ENCODE data around the gene BAIAP3. TPM values are rescaled to one million over a fixed set of nuclear protein-coding genes. Genes with fewer than 3 reads are reported as not detected.

Gene BAIAP3
- polyA plus RNA-seq, 3 donors from 2014 or later = 1.9 to 4.0 TPM; not detected in 1

- H3K36me3 Mint-ChIP-seq = no peaks in the 10 kb centered on the region
- H3K27ac Mint-ChIP-seq = no peak overlapping the region
- H3K9me3 Mint-ChIP-seq = no peaks in the 10 kb centered on the region
- H3K4me1 Mint-ChIP-seq = peaks cover 0 to under 1% of the 10 kb centered on the region in 2 donors
- DNase-seq = no peak
- H3K27me3 Mint-ChIP-seq (ENCODE audit: low read depth in 3 of 3) = peaks cover under 1 to 2% (median 2%) of the 10 kb centered on the region in 3 donors
- H3K4me3 Mint-ChIP-seq = no peak overlapping the region
These were observed 37.9 kb downstream of the BAIAP3 start for GRCh38 chr16:1371054-1371978.

DNA sequence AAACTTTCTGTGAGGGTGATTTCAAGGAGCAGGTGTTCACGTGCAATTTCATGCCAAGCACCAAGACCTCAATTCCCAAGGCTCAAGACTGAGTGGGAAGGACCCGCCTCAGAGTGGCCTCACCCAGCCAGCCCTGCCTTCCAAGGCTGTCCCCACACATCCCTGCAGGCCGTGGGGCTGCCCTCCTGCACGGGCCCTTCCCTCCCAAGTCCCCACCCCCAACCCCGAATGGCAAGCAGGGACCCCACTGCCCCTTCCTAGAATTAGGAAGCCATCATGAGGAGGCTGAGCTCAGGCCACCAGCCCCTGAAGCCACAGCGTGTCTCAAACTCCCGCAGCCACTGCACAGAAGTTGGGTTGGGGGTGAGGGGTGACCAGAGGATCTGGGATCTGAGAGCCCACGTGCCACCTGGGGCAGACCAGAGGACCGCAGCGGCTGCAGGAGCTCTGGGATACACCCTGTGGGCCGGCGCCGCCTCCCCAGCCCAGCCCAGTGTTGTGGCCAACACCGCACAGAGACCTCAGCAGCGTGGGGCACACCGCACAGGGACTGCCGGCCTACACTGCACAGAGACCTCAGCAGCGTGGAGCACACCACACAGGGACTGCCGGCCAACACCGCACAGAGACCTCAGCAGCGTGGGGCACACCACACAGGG, 39.0 kb downstream of the BAIAP3 start:
- Mint-ChIP-seq H3K27me3 (ENCODE audit: low read depth in 3 of 3) (peaks cover 2 to 4% (median 2%) of the 10 kb centered on the region in 3 donors), H3K36me3 (no peaks in the 10 kb centered on the region), H3K4me1 (peaks cover 0 to 3% of the 10 kb centered on the region in 2 donors), H3K4me3 (no peak overlapping the region), H3K27ac (no peak overlapping the region), H3K9me3 (no peaks in the 10 kb centered on the region)
- DNase-seq = no peak

- H3K27ac Mint-ChIP-seq = no peak overlapping the region
These were observed 41.2 kb downstream of the BAIAP3 start for GRCh38 chr16:1374418-1375297.

GRCh38 chr16:1375298-1375640, 41.8 kb downstream of the BAIAP3 start:
- Mint-ChIP-seq H3K27ac (no peak overlapping the region), H3K36me3 (no peaks in the 10 kb centered on the region), H3K4me3 (no peak overlapping the region), H3K27me3 (ENCODE audit: low read depth in 3 of 3) (peaks cover 2 to 10% (median 8%) of the 10 kb centered on the region in 3 donors), H3K4me1 (peaks cover 14 to 21% of the 10 kb centered on the region in 2 donors), H3K9me3 (peaks cover 0 to 2% (median 0%) of the 10 kb centered on the region in 6 donors)
- no peak for DNase-seq

More at GRCh38 chr16:1374418-1375297, 41.2 kb downstream of the BAIAP3 start:
- peaks cover 9 to 17% of the 10 kb centered on the region in 2 donors for H3K4me1 Mint-ChIP-seq
- no peak for DNase-seq
- H3K27me3 Mint-ChIP-seq (ENCODE audit: low read depth in 3 of 3) = peaks cover 1 to 8% (median 4%) of the 10 kb centered on the region in 3 donors
- H3K36me3 Mint-ChIP-seq = no peaks in the 10 kb centered on the region
- no peaks in the 10 kb centered on the region for H3K9me3 Mint-ChIP-seq
- H3K4me3 Mint-ChIP-seq = no peak overlapping the region

- DNase-seq = no peak
- Mint-ChIP-seq H3K4me3 (no peak overlapping the region), H3K9me3 (peaks cover 0 to 2% (median 0%) of the 10 kb centered on the region in 6 donors), H3K27ac (no peak overlapping the region), H3K36me3 (no peaks in the 10 kb centered on the region), H3K4me1 (peaks cover 15 to 22% of the 10 kb centered on the region in 2 donors), H3K27me3 (ENCODE audit: low read depth in 3 of 3) (peaks cover 2 to 10% (median 9%) of the 10 kb centered on the region in 3 donors)
These were observed 42.4 kb downstream of the BAIAP3 start for GRCh38 chr16:1375741-1376410.

GRCh38 chr16:1377406-1378010, 44.1 kb downstream of the BAIAP3 start:
- H3K27ac Mint-ChIP-seq = peak overlapping the region in 1 of 6 donors; percentile 31
- peak overlapping the region in 1 of 5 donors; percentile 68 for H3K4me3 Mint-ChIP-seq
- H3K9me3 Mint-ChIP-seq = peaks cover 0 to 2% (median 0%) of the 10 kb centered on the region in 6 donors
- no peak for DNase-seq
- H3K27me3 Mint-ChIP-seq (ENCODE audit: low read depth in 3 of 3) = peaks cover 2 to 9% (median 9%) of the 10 kb centered on the region in 3 donors
- H3K36me3 Mint-ChIP-seq = no peaks in the 10 kb centered on the region
- H3K4me1 Mint-ChIP-seq = peaks cover 15 to 22% of the 10 kb centered on the region in 2 donors

- H3K27ac Mint-ChIP-seq = peak overlapping the region in 3 of 6 donors; percentile 31 to 91 (median 57)
- no peak for DNase-seq
- H3K4me3 Mint-ChIP-seq = peak overlapping the region; percentile 52 to 73 (median 66)
- peaks cover 15 to 22% of the 10 kb centered on the region in 2 donors for H3K4me1 Mint-ChIP-seq
- peaks cover 0 to 2% (median 0%) of the 10 kb centered on the region in 6 donors for H3K9me3 Mint-ChIP-seq
- no peaks in the 10 kb centered on the region for H3K36me3 Mint-ChIP-seq
- peaks cover 2 to 9% (median 9%) of the 10 kb centered on the region in 3 donors for H3K27me3 Mint-ChIP-seq (ENCODE audit: low read depth in 3 of 3)
These were observed 44.8 kb downstream of the BAIAP3 start for GRCh38 chr16:1378087-1378803.

DNA sequence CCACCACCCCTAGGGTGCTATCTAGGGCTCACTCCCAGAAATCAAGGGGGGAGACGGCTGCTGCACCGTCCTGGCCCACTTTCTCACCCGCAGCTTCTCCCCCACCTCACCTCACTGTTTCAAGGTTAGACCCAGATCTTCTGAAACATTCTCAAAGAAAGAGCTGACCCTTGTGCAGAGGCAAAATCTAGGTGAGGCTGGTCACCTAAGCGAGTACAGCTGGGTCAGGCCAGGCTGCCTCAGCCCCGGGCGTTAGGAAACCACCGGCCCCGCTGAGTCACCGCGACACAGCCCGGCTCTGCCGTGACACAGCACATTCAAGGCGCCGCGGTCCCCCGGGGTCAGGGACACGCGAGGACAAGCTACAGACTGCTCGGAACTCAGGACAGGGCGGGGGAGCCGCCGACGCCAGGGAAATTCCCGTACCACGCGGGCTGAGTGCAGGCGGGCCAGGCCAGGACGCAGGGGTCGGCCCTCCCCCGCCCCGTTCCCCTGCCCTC, 45.4 kb downstream of the BAIAP3 start:
- Mint-ChIP-seq H3K36me3 (no peaks in the 10 kb centered on the region), H3K4me1 (peaks cover 15 to 22% of the 10 kb centered on the region in 2 donors)

GRCh38 chr16:1379304-1380076, 46.0 kb downstream of the BAIAP3 start:
- H3K27ac Mint-ChIP-seq = peak overlapping the region in 2 of 6 donors; percentile 71 to 72
- H3K36me3 Mint-ChIP-seq = no peaks in the 10 kb centered on the region
- H3K4me3 Mint-ChIP-seq = peak overlapping the region; percentile 74 to 82 (median 76)
- H3K4me1 Mint-ChIP-seq = peaks cover 15 to 22% of the 10 kb centered on the region in 2 donors
- peaks cover 2 to 9% (median 9%) of the 10 kb centered on the region in 3 donors for H3K27me3 Mint-ChIP-seq (ENCODE audit: low read depth in 3 of 3)
- H3K9me3 Mint-ChIP-seq = peaks cover 0 to 2% (median 0%) of the 10 kb centered on the region in 6 donors
- DNase-seq = peak; percentile 57 to 59 (median 59)

More for the DNA sequence above, 45.4 kb downstream of the BAIAP3 start:
- DNase-seq = peak; percentile 55 to 64 (median 61)
- Mint-ChIP-seq H3K9me3 (peaks cover 0 to 2% (median 0%) of the 10 kb centered on the region in 6 donors), H3K27ac (peak overlapping the region in 5 of 6 donors; percentile 57 to 91 (median 62)), H3K27me3 (ENCODE audit: low read depth in 3 of 3) (peaks cover 2 to 9% (median 9%) of the 10 kb centered on the region in 3 donors), H3K4me3 (peak overlapping the region; percentile 52 to 73 (median 66))

GRCh38 chr16:1380195-1380594, 46.8 kb downstream of the BAIAP3 start:
- no peak for DNase-seq
- Mint-ChIP-seq H3K9me3 (peaks cover 0 to 2% (median 0%) of the 10 kb centered on the region in 6 donors), H3K27me3 (ENCODE audit: low read depth in 3 of 3) (peaks cover 2 to 9% (median 9%) of the 10 kb centered on the region in 3 donors), H3K4me1 (peaks cover 15 to 22% of the 10 kb centered on the region in 2 donors), H3K36me3 (no peaks in the 10 kb centered on the region), H3K4me3 (peak overlapping the region; percentile 74 to 82 (median 76)), H3K27ac (peak overlapping the region in 2 of 6 donors; percentile 71 to 72)

All from immature natural killer cell (primary cell).